GM10847 (cell line): ENCODE results near the gene PLA2G4D.

ENCODE experiments used
- POLR2A ChIP-seq: IDR thresholded peaks from 2 replicates; pipeline ENCODE4 v1.6.1; 2011; ENCODE audit not compliant: insufficient read length; ENCODE audit errors: extremely low read depth

PLA2G4D gene

GRCh38 chr15:42106288-42106687 lies 11.9 kb upstream of the PLA2G4D start:
- TF ChIP-seq POLR2A: no peak

DNA sequence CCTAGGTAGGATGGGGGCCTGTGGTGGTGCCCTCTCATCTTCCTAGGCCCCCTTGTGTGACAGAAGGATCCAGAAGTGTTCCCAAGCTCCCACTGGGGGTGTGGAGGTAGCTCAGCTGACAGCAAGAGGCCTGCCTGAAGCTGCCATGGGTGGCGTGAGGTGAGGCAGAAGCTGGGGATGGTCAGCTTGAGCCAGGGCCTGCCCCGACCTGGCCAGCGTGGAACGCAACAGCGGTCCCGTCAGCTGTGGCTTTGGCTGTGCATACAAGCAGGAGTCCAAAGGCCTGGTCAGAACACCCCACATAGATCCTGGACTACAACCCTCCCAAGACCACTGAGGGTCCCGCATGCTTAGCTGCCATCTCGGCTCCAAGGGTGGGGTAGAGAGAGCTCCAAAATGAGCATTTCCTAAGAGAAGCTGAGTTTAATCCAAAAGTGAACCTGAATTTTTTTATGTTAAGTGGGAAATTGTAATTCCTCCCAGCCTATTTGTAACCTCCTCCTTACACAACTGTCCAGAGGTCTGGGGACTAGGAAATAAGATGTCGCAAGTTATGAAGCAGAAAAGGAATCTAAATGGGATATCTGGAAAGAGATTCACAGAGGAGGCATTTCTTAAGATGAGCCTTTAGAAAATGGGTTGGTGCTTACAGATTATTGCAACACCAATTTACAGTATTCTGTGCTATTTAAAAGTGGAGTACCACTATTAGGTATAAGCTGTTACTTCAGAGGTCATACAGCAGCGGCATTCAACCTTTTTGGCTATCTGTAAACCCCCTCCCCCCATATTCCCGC lies 9.9 kb upstream of the PLA2G4D start:
- TF ChIP-seq POLR2A: no peak

DNA sequence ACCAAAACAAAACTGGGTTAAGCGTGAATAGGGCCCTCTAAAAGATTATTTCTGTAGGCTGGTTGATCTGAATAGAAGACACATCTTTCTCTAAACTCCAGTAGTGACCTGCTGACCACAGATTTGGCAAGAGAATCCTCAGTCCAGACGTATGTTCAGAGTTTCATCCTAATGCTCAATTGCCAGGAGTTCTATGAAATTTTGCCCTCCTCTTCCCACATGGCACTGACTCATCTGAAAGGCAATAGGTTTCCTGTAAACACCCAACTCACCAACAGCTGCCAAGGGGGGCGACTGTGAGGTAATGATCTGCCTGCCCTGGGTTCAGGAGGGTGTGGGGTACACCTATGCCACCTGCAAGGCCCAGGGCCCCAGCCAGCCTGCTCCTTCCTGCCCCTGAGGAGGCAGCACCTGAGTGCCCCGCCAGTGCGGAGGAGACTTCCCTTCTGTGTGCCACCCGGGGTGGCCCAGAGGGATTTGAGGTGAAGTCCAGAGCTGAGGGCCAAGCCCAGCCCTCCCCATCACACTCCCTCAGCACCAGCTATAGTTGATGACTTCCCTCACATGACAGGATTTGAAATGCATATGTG lies 8.4 kb upstream of the PLA2G4D start:
- no peak for TF ChIP-seq POLR2A

DNA sequence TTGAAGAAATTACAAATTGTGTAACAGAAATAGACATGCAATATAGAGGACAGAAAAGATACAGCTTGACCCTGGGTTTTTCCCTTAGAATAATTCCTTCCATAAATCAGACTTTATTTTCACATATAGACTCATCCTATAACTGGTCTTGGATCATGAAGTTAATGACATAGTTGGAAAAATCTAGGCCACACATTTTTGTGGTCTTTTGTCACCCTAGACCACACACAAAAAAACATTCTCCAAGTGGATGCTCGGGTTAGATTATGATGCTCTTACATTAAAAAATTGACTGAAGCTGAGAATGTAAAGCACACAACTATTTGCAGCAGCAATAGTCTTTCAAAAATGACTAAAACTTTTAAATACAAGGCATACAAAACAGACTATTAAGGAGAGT lies 7.5 kb upstream of the PLA2G4D start:
- no peak for TF ChIP-seq POLR2A

- TF ChIP-seq POLR2A: no peak
Measured at GRCh38 chr15:42100021-42100800, 5.8 kb upstream of the PLA2G4D start.

DNA sequence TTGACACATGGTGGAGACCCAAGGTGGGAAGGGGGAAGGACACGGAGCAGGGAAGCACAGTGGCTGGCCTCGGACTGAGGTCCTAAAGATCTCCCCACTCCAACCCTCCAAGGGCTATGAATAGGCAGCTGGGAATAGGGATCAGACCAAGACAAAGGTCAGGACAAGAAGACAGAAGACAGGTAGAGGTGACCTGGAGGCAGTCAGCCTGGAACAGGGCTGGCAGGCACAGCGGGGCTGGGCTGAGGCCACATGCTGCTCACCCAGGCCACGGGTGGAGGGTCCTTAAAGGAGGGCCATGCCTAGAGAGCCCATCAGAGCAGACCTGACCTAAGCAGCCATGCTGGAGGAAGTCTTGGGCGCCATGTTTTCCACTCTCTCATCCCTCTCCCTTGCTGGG lies 2.7 kb upstream of the PLA2G4D start:
- TF ChIP-seq POLR2A: no peak

DNA sequence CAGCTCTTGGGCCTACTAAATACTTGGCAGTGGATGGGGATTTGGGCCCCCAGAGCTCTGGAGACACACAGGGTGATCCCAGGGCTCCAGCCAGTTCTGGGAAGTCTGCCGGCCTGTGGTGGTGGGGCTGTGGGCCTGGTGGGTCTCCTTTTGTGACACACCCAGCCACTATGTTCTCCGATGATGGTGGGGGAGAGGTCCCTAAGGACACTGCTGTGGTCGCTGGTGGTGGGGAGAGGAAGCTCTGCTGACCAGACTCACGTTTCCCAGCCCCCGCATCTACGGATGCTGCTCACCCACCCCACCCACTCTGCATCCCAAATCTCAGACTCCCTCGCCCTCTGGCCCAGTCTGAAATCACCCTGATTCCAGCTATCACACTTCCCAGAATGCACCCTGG lies 396 bp downstream of the PLA2G4D start:
- no peak for TF ChIP-seq POLR2A

GRCh38 chr15:42092398-42093318 lies 1.7 kb downstream of the PLA2G4D start:
- TF ChIP-seq POLR2A: no peak

DNA sequence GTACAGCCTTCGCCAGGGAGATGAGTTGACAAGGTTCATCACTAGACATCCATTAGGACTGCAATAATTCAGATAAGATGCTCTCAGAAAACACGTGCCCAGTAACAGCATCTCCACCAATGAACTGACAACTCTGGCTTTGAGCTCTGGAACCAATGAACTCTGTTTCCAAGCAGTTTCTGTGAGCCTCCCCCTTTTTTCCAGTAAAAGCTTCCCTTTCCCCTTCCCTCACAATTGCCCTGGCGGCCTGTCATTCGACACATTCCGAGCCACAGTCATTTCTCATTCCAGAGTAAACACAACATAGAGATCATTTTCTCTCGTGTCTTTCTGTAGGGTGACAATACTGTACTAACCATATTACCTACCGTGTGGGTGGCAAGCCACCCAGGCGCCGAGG lies 3.6 kb downstream of the PLA2G4D start:
- TF ChIP-seq POLR2A: no peak

GRCh38 chr15:42090370-42090769 lies 4.0 kb downstream of the PLA2G4D start:
- TF ChIP-seq POLR2A: no peak

- TF ChIP-seq POLR2A: no peak
Measured at GRCh38 chr15:42089942-42090341, 4.4 kb downstream of the PLA2G4D start.

- no peak for TF ChIP-seq POLR2A
Measured at GRCh38 chr15:42088801-42089640, 5.3 kb downstream of the PLA2G4D start.

GRCh38 chr15:42087926-42088800 lies 6.2 kb downstream of the PLA2G4D start:
- TF ChIP-seq POLR2A: no peak
